Gastroesophageal sphincter (tissue), 3 donors: Measurements from ENCODE around the gene KIF20A.

Source experiments
- EP300 ChIP-seq: sonication (generic); formaldehyde crosslinking; IDR thresholded peaks from one replicate; pipeline ENCODE4 v1.6.1; 2017; ENCODE audit warnings: antibody characterized with exemption, mild to moderate bottlenecking
- POLR2A ChIP-seq, 2 donors: fragments of 450-650 bp; IDR thresholded peaks; one replicate each; pipeline ENCODE4 v1.6.1; 2017; ENCODE audit warnings: antibody characterized with exemption in 2 of 2, mild to moderate bottlenecking in 2 of 2, moderate library complexity in 1 of 2
- POLR2AphosphoS5 ChIP-seq: sonication (generic); formaldehyde crosslinking; IDR thresholded peaks from one replicate; pipeline ENCODE4 v1.6.1; 2017; ENCODE audit warnings: antibody characterized with exemption
- TF ChIP-seq, protein P1 (sequence below), 4 experiments: fragments of 200-600 bp in 2 of 4; fragments of 450-650 bp in 2 of 4; sonication (generic) in 1 of 4; IDR thresholded peaks; one replicate each; pipeline ENCODE4 v1.5.1; 2017 to 2019; ENCODE audit warnings: antibody characterized with exemption in 4 of 4, mild to moderate bottlenecking in 2 of 4, moderate library complexity in 2 of 4

DNA sequence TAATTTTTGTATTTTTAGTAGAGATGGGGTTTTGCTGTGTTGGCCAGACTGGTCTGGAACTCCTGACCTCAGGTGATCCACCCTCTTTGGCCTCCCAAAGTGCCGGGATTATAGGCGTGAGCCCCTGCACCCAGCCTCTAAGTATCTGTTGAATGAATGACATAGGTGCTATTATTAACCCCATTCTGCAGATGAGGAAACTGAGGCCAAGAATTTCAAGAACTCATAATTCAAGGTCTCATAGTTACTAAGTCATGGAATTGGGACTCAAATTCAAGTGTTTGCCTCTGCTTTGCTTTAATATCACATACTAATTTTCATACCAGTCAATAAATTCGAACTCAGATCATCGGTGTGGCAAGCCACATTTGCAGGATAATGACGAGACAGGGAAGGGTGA lies 1.9 kb downstream of the KIF20A start:
- TF ChIP-seq, protein P1, sequence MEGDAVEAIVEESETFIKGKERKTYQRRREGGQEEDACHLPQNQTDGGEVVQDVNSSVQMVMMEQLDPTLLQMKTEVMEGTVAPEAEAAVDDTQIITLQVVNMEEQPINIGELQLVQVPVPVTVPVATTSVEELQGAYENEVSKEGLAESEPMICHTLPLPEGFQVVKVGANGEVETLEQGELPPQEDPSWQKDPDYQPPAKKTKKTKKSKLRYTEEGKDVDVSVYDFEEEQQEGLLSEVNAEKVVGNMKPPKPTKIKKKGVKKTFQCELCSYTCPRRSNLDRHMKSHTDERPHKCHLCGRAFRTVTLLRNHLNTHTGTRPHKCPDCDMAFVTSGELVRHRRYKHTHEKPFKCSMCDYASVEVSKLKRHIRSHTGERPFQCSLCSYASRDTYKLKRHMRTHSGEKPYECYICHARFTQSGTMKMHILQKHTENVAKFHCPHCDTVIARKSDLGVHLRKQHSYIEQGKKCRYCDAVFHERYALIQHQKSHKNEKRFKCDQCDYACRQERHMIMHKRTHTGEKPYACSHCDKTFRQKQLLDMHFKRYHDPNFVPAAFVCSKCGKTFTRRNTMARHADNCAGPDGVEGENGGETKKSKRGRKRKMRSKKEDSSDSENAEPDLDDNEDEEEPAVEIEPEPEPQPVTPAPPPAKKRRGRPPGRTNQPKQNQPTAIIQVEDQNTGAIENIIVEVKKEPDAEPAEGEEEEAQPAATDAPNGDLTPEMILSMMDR (IDR thresholded peaks at IDR 0.05), result no peak
- TF ChIP-seq POLR2A (IDR thresholded peaks at IDR 0.05), result no peak
- TF ChIP-seq POLR2AphosphoS5, result no peak
- no peak for TF ChIP-seq EP300
